Measurements from ENCODE around the gene CCDC112.

Gene CCDC112

GRCh38 chr5:115338851-115339250 is 42.4 kb upstream of the CCDC112 start:
- Histone ChIP-seq H3K27ac (no peak overlapping the region), H3K4me3 (ENCODE audit: low read depth, low read length) (no peak overlapping the region), H3K27me3 (replicated peaks) (no peaks in the 10 kb centered on the region), H3K36me3 (replicated peaks) (no peaks in the 10 kb centered on the region)
- DNase-seq = no peak
- in situ Hi-C loops (cut with HindIII; ENCODE audit: low pct_ligation_motif_present, low sequenced_read_pairs) = no loop called here
- no peak for TF ChIP-seq CTCF (IDR thresholded peaks at IDR 0.05; ENCODE audit: low read depth, low read length, missing control alignments)

GRCh38 chr5:115337882-115338281 is 41.4 kb upstream of the CCDC112 start:
- no peak for DNase-seq
- TF ChIP-seq CTCF (IDR thresholded peaks at IDR 0.05; ENCODE audit: low read depth, low read length, missing control alignments) = no peak
- H3K27me3 ChIP-seq (replicated peaks) = no peaks in the 10 kb centered on the region

GRCh38 chr5:115336964-115337363 is 40.5 kb upstream of the CCDC112 start:
- Histone ChIP-seq H3K36me3 (replicated peaks) (no peaks in the 10 kb centered on the region), H3K4me3 (ENCODE audit: low read depth, low read length) (no peak overlapping the region), H3K27me3 (replicated peaks) (no peaks in the 10 kb centered on the region), H3K27ac (no peak overlapping the region)
- DNase-seq = no peak
- TF ChIP-seq CTCF (IDR thresholded peaks at IDR 0.05; ENCODE audit: low read depth, low read length, missing control alignments) = no peak
- in situ Hi-C loops (cut with HindIII; ENCODE audit: low pct_ligation_motif_present, low sequenced_read_pairs) = no loop called here

More at GRCh38 chr5:115337882-115338281, 41.4 kb upstream of the CCDC112 start:
- Histone ChIP-seq H3K36me3 (replicated peaks) (no peaks in the 10 kb centered on the region), H3K4me3 (ENCODE audit: low read depth, low read length) (no peak overlapping the region), H3K27ac (no peak overlapping the region)
- in situ Hi-C loops (cut with HindIII; ENCODE audit: low pct_ligation_motif_present, low sequenced_read_pairs) = no loop called here

GRCh38 chr5:115336201-115336720 is 39.8 kb upstream of the CCDC112 start:
- in situ Hi-C loops (cut with HindIII; ENCODE audit: low pct_ligation_motif_present, low sequenced_read_pairs) = no loop called here
- TF ChIP-seq CTCF (IDR thresholded peaks at IDR 0.05; ENCODE audit: low read depth, low read length, missing control alignments) = no peak
- Histone ChIP-seq H3K36me3 (replicated peaks) (no peaks in the 10 kb centered on the region), H3K27me3 (replicated peaks) (no peaks in the 10 kb centered on the region), H3K4me3 (ENCODE audit: low read depth, low read length) (no peak overlapping the region), H3K27ac (no peak overlapping the region)
- no peak for DNase-seq

GRCh38 chr5:115335301-115335700 is 38.8 kb upstream of the CCDC112 start:
- no peak for TF ChIP-seq CTCF (IDR thresholded peaks at IDR 0.05; ENCODE audit: low read depth, low read length, missing control alignments)
- Histone ChIP-seq H3K4me3 (ENCODE audit: low read depth, low read length) (no peak overlapping the region), H3K27me3 (replicated peaks) (no peaks in the 10 kb centered on the region), H3K36me3 (replicated peaks) (no peaks in the 10 kb centered on the region), H3K27ac (no peak overlapping the region)
- DNase-seq = no peak
- in situ Hi-C loops (cut with HindIII; ENCODE audit: low pct_ligation_motif_present, low sequenced_read_pairs) = no loop called here

- no peak overlapping the region for H3K4me3 ChIP-seq (ENCODE audit: low read depth, low read length)
- H3K27me3 ChIP-seq (replicated peaks) = no peaks in the 10 kb centered on the region
- TF ChIP-seq CTCF (IDR thresholded peaks at IDR 0.05; ENCODE audit: low read depth, low read length, missing control alignments) = no peak
- H3K36me3 ChIP-seq (replicated peaks) = no peaks in the 10 kb centered on the region
- in situ Hi-C loops (cut with HindIII; ENCODE audit: low pct_ligation_motif_present, low sequenced_read_pairs) = no loop called here
- DNase-seq = no peak
- H3K27ac ChIP-seq = no peak overlapping the region
Observed at GRCh38 chr5:115333164-115333563, 36.7 kb upstream of the CCDC112 start.
